Measurements from ENCODE around the gene EMP1.

- TF ChIP-seq REST (IDR thresholded peaks at IDR 0.05; ENCODE audit: insufficient read depth in 1 of 2, low read depth in 2 of 2, low read length in 1 of 2) (no peak), CTCF (IDR thresholded peaks at IDR 0.05) (no peak), SIN3A (IDR thresholded peaks at IDR 0.05; ENCODE audit: borderline replicate concordance, insufficient read depth, low read depth, low read length) (no peak)
These were observed 47.1 kb downstream of the EMP1 start for GRCh38 chr12:13243516-13244070.
